GM18498 (cell line): ENCODE results near the gene DENND1C.

ENCODE experiments used
- ATAC-seq: cut with Tn5 transposase; IDR thresholded peaks from one replicate; pipeline ENCODE4 v1.9.1; 2021; ENCODE audit warnings: mild to moderate bottlenecking, moderate library complexity; ENCODE audit not compliant: unreplicated experiment

The DENND1C gene, protein sequence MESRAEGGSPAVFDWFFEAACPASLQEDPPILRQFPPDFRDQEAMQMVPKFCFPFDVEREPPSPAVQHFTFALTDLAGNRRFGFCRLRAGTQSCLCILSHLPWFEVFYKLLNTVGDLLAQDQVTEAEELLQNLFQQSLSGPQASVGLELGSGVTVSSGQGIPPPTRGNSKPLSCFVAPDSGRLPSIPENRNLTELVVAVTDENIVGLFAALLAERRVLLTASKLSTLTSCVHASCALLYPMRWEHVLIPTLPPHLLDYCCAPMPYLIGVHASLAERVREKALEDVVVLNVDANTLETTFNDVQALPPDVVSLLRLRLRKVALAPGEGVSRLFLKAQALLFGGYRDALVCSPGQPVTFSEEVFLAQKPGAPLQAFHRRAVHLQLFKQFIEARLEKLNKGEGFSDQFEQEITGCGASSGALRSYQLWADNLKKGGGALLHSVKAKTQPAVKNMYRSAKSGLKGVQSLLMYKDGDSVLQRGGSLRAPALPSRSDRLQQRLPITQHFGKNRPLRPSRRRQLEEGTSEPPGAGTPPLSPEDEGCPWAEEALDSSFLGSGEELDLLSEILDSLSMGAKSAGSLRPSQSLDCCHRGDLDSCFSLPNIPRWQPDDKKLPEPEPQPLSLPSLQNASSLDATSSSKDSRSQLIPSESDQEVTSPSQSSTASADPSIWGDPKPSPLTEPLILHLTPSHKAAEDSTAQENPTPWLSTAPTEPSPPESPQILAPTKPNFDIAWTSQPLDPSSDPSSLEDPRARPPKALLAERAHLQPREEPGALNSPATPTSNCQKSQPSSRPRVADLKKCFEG

GRCh38 chr19:6481541-6482342, at the start of gene DENND1C:
Gene DENND1C (minus strand): TSS chr19:6481787. CDS start chr19:6481695, 92 bp downstream.
- ATAC-seq: peak; percentile 78

GRCh38 chr19:6530386-6531162, 49.0 kb upstream of the DENND1C start, which contains the start of gene TNFSF9:
Gene TNFSF9 (plus strand): TSS chr19:6531026. CDS start chr19:6531037, 11 bp downstream.
- peak; percentile 38 for ATAC-seq

- no peak for ATAC-seq
These were observed 48.4 kb upstream of the DENND1C start for GRCh38 chr19:6529937-6530385.

GRCh38 chr19:6529351-6529750, 47.8 kb upstream of the DENND1C start:
- ATAC-seq: no peak

- no peak for ATAC-seq
These were observed 47.0 kb upstream of the DENND1C start for GRCh38 chr19:6528544-6529121.

GRCh38 chr19:6527893-6528543, 46.4 kb upstream of the DENND1C start:
- peak; percentile 45 for ATAC-seq

GRCh38 chr19:6524311-6524710, 42.7 kb upstream of the DENND1C start:
- no peak for ATAC-seq

- no peak for ATAC-seq
These were observed 41.1 kb upstream of the DENND1C start for GRCh38 chr19:6522712-6523111.

- peak; percentile 42 for ATAC-seq
These were observed 40.4 kb upstream of the DENND1C start for GRCh38 chr19:6521718-6522646.

DNA sequence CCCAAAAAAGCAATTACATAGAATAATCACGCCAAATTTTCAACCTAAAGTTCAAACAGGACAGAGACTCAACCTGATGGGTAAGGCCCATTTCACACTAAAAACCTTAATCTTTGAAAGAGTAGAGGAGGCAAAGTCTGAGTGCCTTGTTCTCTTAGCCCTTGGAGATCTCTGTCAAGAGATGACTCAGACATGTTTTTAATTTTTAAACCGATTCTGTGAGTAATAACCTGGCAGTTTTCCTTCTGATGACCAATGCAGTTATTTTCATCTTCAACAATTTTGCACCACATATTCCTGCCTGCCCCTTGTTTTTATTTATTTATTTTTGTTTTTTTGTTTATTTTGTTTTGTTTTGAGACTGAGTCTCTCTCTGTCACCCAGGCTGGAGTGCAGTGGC, 37.7 kb upstream of the DENND1C start:
- ATAC-seq: no peak

GRCh38 chr19:6518145-6518911, 36.7 kb upstream of the DENND1C start:
- ATAC-seq: no peak

DNA sequence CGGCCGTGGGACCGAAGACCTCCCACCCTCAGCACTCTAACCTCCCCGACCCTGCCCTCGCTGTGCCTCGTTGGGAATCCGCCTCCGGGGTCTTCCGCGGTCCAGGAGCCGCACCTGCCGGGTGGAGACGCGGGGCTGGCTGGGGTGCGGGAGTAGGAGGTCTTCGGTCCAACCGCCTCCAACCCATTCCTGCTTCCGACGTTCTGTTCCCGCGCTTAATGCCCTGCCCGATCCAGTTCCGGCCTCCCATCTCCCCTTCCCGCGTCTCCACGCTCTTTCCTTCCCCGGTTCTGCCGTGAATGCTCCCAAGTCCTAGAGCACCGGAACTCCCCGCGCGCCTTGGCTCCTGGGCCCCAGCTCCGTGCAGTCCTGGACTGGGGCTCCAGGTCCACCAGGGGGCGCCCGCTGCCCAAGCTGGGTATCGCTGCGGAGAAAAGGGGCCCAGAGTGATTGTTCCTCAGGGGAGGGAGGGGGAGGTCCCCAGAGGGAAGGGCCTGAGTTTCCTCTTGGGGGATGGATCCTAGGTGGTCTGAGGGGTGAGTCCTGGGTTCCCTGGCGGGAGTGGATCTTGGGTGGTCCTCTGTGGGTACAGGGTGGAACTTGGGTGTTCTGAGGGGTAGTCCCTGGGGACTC, 35.2 kb upstream of the DENND1C start:
- peak; percentile 50 for ATAC-seq

DNA sequence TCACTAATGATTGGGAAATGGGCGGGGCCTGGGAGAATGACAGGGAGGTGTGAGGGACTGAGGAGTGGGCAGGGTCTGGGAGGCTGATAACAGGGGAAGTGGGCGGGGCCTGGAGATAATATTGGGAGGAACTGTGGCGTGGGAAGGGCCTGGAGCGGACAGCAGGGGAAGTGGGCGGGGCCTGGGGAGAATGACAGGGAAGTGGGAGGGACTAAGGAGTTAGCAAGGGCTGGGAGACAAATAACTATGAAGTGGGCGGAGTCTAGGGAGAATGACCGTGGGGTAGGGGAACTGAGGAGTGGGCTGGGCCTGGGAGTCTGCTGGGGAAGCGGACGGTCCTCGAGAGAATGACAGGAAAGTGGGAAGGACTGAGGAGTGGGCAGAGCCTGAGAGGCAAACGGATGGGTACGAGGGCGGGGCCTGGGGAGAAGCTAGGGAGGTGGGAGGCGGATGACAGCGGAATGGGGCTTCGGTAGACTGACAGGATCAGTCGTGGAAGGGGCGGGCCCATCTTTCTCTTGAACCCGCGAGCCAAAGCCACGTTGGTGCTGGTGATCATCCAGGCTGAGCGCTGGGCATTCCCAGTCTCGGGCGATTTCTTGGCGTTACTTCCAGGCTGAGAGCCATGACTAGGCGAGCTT, 34.6 kb upstream of the DENND1C start:
- peak; percentile 41 for ATAC-seq

DNA sequence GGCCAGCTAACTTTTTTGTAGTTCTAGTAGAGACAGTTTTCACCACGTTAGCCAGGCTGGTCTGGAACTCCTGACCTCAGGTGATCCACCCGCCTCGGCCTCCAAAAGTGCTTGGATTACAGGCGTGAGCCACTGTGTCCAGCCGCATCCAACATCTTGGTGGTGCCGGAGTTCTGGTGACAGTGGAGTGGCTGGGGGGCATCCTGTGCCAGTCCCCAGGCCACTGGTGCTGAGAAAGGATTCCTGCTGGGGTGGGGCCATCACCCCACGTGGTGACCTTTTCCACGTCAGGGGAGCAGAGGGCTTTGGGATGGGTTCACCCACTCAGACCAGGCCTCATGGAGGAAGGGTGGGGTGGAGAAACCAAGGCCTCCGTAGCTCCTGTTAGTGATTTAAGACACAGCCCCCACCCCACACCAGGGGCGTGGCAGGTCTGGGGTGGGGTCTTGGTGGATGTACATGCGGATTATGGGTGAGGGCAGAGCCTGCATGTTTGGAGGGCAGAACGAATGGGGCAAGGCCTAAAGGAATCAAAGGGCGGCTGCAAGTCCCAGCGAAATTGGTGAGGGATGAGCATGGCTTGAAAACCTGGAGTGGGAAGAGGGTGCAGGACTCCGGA, 33.4 kb upstream of the DENND1C start:
- no peak for ATAC-seq

GRCh38 chr19:6514089-6514488, 32.5 kb upstream of the DENND1C start:
- no peak for ATAC-seq

GRCh38 chr19:6510618-6511017, 29.0 kb upstream of the DENND1C start:
- no peak for ATAC-seq
